ENCODE results near the gene EPHB1.

DNA sequence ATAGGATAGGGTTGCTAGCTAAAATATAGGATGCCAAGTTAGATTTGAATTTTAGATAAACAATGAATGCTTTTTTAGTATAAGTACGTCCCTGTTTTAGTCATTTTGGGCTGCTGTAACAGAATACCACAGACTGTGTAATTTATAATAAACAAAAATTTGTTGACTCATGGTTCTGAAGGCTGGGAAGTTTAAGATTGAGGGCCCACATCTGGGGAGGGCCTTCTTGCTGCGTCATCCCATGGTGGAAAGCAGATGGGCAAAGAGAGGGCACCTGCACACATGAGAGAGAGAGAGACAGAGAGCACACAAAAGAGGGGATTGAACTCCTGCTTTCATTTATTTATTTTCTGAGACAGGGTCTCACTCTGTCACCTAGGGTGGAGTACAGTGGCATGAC lies 246.5 kb downstream of the EPHB1 start:
- TF ChIP-seq, protein P1, sequence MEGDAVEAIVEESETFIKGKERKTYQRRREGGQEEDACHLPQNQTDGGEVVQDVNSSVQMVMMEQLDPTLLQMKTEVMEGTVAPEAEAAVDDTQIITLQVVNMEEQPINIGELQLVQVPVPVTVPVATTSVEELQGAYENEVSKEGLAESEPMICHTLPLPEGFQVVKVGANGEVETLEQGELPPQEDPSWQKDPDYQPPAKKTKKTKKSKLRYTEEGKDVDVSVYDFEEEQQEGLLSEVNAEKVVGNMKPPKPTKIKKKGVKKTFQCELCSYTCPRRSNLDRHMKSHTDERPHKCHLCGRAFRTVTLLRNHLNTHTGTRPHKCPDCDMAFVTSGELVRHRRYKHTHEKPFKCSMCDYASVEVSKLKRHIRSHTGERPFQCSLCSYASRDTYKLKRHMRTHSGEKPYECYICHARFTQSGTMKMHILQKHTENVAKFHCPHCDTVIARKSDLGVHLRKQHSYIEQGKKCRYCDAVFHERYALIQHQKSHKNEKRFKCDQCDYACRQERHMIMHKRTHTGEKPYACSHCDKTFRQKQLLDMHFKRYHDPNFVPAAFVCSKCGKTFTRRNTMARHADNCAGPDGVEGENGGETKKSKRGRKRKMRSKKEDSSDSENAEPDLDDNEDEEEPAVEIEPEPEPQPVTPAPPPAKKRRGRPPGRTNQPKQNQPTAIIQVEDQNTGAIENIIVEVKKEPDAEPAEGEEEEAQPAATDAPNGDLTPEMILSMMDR (IDR thresholded peaks at IDR 0.05) = no peak
- TF ChIP-seq POLR2AphosphoS5 (IDR thresholded peaks at IDR 0.05) (no peak), POLR2A (IDR thresholded peaks at IDR 0.05) (no peak)
